Epithelial cell of esophagus (primary cell): ENCODE data around the gene FLNA.

Experiments used
- DNase-seq: peaks from one replicate; pipeline ENCODE4 v3.0.0; 2010; ENCODE audit warnings: low read depth
- H3K4me3 ChIP-seq: 2 replicates; pipeline ENCODE4 v1.5.1; 2011; ENCODE audit warnings: mild to moderate bottlenecking, low read length, control low read depth
- TF ChIP-seq, protein P1 (sequence below): IDR thresholded peaks from 2 replicates; pipeline ENCODE4 v1.5.1; 2011; ENCODE audit warnings: low read depth, mild to moderate bottlenecking, low read length, control low read depth, inconsistent platforms; ENCODE audit not compliant: insufficient read depth; ENCODE audit errors: missing control alignments

The FLNA gene

DNA sequence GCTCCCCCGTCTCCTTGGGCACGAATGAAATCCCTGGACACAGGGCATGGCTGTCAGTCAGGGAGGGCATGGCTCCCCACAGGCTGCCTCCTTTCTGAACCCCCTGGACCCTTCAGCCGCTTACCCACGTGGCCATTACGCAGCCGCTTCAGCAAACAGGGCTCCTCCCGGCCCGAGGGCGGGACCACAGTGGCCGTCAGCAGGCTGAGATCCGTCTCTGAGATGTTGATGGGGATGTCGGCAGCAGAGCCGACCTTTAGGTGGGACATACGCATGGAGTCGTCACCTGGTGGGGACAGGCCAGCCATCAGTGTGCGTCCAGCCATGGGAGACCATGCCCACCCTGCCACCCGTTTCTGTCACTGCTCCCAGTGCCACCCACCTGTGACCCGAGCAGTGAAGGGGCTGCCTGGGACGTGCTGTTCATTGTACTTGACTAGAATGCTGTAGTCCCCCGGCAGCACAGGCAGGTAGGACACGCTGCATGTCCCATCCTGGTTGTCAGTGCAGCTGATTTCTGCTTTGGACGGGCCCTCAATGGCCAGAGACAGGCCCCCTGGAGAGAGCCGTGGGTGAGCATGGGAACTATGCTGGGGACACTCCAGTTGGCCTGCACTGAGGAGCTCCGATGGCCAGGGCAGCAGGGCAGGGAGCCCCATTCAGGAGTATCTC lies 21.1 kb downstream of the FLNA start:
- no peak overlapping the region for H3K4me3 ChIP-seq
- DNase-seq: no peak
- TF ChIP-seq, protein P1, sequence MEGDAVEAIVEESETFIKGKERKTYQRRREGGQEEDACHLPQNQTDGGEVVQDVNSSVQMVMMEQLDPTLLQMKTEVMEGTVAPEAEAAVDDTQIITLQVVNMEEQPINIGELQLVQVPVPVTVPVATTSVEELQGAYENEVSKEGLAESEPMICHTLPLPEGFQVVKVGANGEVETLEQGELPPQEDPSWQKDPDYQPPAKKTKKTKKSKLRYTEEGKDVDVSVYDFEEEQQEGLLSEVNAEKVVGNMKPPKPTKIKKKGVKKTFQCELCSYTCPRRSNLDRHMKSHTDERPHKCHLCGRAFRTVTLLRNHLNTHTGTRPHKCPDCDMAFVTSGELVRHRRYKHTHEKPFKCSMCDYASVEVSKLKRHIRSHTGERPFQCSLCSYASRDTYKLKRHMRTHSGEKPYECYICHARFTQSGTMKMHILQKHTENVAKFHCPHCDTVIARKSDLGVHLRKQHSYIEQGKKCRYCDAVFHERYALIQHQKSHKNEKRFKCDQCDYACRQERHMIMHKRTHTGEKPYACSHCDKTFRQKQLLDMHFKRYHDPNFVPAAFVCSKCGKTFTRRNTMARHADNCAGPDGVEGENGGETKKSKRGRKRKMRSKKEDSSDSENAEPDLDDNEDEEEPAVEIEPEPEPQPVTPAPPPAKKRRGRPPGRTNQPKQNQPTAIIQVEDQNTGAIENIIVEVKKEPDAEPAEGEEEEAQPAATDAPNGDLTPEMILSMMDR: no peak

DNA sequence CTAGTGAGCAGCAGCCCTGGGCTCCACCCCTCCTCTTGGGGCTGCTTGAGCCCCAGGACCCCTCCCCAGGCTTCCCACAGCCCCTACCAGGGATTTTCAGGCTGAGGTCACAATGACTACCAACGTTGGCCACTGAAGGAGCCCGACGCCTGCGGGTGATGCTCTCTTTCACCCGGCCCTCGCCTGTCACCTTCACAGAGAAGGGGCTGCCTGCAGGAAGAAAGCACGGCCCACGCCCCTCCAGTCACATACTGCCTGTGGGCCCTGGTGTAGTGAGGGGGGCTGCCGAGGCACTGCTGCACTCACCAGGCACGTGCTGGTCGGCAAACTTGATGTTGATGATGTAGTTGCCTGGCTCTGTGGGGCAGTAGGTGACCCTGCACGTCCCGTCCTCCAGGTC lies 22.0 kb downstream of the FLNA start:
- TF ChIP-seq, protein P1: no peak
- no peak overlapping the region for H3K4me3 ChIP-seq
- no peak for DNase-seq

DNA sequence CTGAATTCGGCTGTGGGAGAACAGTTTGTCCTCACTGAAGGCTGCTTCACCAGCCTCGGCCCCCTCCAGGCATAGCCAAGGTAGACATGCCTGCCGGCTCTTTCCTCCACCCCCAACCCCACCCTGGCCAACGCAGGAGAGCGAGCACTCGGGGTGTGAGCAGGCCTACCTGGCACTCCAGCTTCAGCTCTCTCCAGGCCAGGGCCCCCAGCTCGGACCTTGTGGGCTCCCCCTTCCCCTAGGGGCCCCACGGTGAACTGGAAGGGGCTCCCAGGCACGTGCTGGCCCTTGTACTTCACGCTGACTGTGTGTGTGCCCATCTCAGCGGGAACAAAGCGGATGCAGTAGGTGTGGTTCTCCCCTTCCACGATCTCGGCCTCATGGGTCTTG lies 22.4 kb downstream of the FLNA start:
- no peak for DNase-seq
- TF ChIP-seq, protein P1: no peak
- no peak overlapping the region for H3K4me3 ChIP-seq

DNA sequence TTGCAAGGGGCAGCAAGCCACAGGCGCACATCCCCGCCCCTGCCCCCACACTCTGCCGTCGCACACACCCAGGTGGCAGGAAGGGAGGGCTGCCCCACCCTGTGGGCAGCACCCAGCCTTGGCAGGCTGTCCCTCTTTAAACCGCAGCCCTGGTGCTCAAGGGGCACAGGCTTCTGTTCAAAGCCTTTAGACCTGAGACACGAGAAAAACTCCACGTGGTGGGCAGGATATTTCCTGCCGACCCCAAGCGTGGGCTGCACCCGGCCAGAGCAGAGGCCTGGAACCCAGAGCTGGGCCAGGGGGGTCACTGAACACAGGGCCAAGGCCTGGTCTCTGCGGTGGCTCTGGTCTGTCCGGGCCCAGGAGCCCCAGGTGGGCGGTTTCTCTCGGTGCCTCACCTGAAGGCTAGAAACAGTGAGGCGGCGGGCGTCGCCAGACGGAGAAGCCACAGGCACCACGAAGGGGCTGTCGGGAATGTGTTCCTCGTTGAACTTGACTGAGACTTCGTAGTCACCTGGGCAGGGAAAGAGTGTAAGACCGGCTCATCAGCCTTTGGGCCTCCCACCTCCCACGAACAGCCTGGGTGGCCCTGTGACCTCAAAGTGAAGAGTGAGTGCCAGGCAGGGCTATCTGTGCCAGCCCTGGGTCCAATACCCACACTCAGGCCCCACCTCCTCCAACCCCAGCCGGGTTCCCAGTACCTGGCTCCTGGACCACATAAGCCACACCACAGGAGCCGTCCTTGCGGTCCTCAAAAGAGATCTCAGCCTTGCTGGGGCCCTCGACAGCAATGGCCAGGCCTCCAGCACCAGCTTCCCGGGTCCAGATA lies 23.0 kb downstream of the FLNA start:
- no peak overlapping the region for H3K4me3 ChIP-seq
- no peak for DNase-seq
- TF ChIP-seq, protein P1: no peak

DNA sequence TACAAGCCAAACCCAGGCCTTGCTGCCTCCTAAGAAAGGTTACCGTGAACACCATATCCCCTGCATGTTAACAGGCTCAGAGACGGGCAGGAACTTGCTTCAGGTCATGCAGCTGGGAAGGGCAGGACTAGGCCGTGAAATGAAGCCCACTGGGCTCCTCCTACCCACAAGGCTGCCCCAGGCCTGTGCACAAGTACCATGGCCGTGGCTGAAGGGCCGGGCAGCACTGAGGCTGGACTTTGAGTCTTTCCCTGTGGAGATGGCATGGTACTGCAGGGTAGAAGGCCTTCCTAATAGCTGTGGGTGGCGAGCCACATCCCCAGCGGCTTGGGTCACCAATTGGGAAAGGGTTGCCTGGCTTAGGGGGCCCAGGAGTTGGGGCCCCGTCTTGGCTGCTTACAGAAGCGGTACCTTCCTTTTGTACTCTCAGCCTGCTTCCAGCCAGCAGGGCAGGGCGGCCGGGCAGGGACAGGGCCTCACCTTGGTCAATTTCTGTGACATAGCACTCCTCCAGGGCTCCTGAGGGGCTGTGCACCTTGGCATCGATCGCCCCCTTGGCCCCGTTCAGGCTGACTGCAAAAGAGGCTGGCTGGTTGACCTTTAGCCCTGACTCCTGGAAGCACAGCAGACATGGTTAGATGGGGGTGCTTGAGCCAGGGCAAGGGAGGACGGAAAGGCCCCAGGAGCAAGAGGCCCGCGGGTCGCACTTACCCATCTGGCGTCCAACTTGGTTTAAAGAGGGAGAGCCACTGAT lies 23.8 kb downstream of the FLNA start:
- DNase-seq: no peak

DNA sequence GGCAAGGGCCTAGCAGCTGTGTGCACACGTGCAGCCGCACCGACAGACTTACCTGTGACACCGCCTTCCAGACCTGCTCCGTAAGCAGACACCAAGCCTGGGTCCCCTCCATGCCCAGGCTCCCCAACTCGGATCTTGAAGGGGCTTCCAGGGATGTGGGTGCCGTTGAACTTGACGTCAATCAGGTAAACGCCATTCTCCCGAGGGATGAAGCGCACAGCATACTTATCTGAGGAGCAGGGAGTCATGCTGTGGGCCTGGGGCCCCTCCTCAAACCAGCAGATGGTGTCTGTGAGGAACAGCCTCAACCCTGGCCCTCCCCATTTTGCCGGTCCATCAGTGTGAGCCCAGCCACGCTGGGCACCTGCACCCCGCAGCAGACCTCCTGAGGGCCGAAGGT lies 24.5 kb downstream of the FLNA start:
- no peak overlapping the region for H3K4me3 ChIP-seq
- DNase-seq: no peak
- TF ChIP-seq, protein P1: no peak

More for the DNA sequence above, 23.8 kb downstream of the FLNA start:
- TF ChIP-seq, protein P1: no peak
- no peak overlapping the region for H3K4me3 ChIP-seq
